HepG2 (cell line): Measurements from ENCODE around the gene CHST14. TPM values are rescaled to one million over a fixed set of nuclear protein-coding genes. Genes with fewer than 3 reads are reported as not detected.

Source experiments
- ATAC-seq: fragments of 200-7000 bp; cut with Tn5 transposase; 3 replicates; pipeline ENCODE4 v1.9.1; 2020; ENCODE audit warnings: mild to moderate bottlenecking, moderate library complexity
- BruUV-seq: library from RNA; stranded (reverse); fragments of 400-500 nt; replicated peaks from 2 replicates; lab custom pipeline; 2021; lab: Mats Ljungman, UMichigan
- CTCF ChIA-PET: fragments of 300-600 bp; formaldehyde crosslinking; extraction: SDS; loops from one replicate; lab custom pipeline; 2021; ENCODE audit warnings: low total read pairs, inconsistent platforms, low intra/inter-chr PET ratio; lab: Yijun Ruan, JAX
- POLR2A ChIA-PET: fragments of 350-600 bp; sonication (Branson Sonifier 250); formaldehyde crosslinking; loops from one replicate; lab custom pipeline; 2020; ENCODE audit warnings: antibody characterized with exemption, inconsistent platforms; lab: Yijun Ruan, JAX
- DNase-seq: peaks from one replicate; pipeline ENCODE4 v3.0.0-alpha.2; 2015; ENCODE audit warnings: low spot score
- FAIRE-seq: peaks from 3 replicates; lab custom pipeline; 2011; peaks lifted over from hg19 to GRCh38; lab: Jason Lieb, UNC
- H2AFZ ChIP-seq: one replicate; pipeline ENCODE4 v1.6.1; 2011; ENCODE audit warnings: low read length, inconsistent platforms
- H3K27ac ChIP-seq: fragments of 300-600 bp; 3 replicates; pipeline ENCODE4 v1.8.0; 2011; ENCODE audit warnings: mixed run types, mild to moderate bottlenecking, mixed read lengths, low read length, inconsistent platforms; ENCODE audit not compliant: insufficient read depth; ENCODE audit errors: extremely low read length
- H3K27me3 ChIP-seq, 2 experiments: fragments of 200-600 bp in 1 of 2; 2 replicates in 1 of 2; 3 replicates in 1 of 2; pipeline versions ENCODE4 v1.6.0 to v1.8.0; 2011; ENCODE audit warnings: low read length in 2 of 2, mild to moderate bottlenecking in 2 of 2, moderate library complexity in 2 of 2, inconsistent platforms in 1 of 2; ENCODE audit not compliant: insufficient read depth in 2 of 2, control insufficient read depth in 1 of 2
- H3K36me3 ChIP-seq, 2 experiments: fragments of 200-600 bp in 1 of 2; replicated peaks in 1 of 2; 2 replicates in 1 of 2; 3 replicates in 1 of 2; pipeline versions ENCODE4 v1.5.1 to v1.8.0; 2011; ENCODE audit warnings: low read length in 2 of 2, inconsistent platforms in 1 of 2; ENCODE audit not compliant: insufficient read depth in 2 of 2, control insufficient read depth in 1 of 2
- H3K4me1 ChIP-seq: 2 replicates; pipeline ENCODE4 v1.5.1; 2012; ENCODE audit warnings: low read length, inconsistent platforms; ENCODE audit not compliant: insufficient read depth
- H3K4me2 ChIP-seq: 2 replicates; pipeline ENCODE4 v1.6.0; 2011; ENCODE audit warnings: low read depth, low read length, inconsistent platforms
- H3K4me3 ChIP-seq, 3 experiments: fragments of 200-600 bp in 1 of 3; sonication (generic), shearing (Covaris generic) in 1 of 3; replicated peaks in 1 of 3; 2 replicates each; pipeline ENCODE4 v1.5.1; 2011 to 2016; ENCODE audit warnings: low read length in 3 of 3, inconsistent platforms in 2 of 3, low read depth in 2 of 3, mild to moderate bottlenecking in 2 of 3, control low read depth in 1 of 3, mixed read lengths in 1 of 3; ENCODE audit not compliant: insufficient read depth in 1 of 3
- H3K79me2 ChIP-seq: one replicate; pipeline ENCODE4 v1.6.1; 2011; ENCODE audit warnings: low read length, inconsistent platforms; ENCODE audit not compliant: insufficient read depth
- H3K9ac ChIP-seq: 2 replicates; pipeline ENCODE4 v1.6.0; 2011; ENCODE audit warnings: mild to moderate bottlenecking, low read depth, low read length, inconsistent platforms; ENCODE audit not compliant: insufficient read depth
- H3K9me3 ChIP-seq: 2 replicates; pipeline ENCODE4 v1.5.1; 2012; ENCODE audit warnings: mild to moderate bottlenecking, low read length
- H4K20me1 ChIP-seq: 2 replicates; pipeline ENCODE4 v1.6.0; 2011; ENCODE audit warnings: inconsistent platforms, mild to moderate bottlenecking, low read length, moderate library complexity; ENCODE audit not compliant: insufficient read depth
- BORCS8-MEF2B ChIP-seq: sonication (generic); formaldehyde crosslinking; IDR thresholded peaks from 2 replicates; pipeline ENCODE4 v1.8.0; 2022; ENCODE audit warnings: mild to moderate bottlenecking, missing genetic modification reagents
- DMAP1 ChIP-seq: IDR thresholded peaks from 2 replicates; pipeline ENCODE4 v1.6.1; 2016
- FLYWCH1 ChIP-seq: sonication (generic); formaldehyde crosslinking; IDR thresholded peaks from 2 replicates; pipeline ENCODE4 v1.8.1; 2023; ENCODE audit warnings: mild to moderate bottlenecking, missing genetic modification reagents
- HDAC6 ChIP-seq: fragments of 200-600 bp; sonication (generic); IDR thresholded peaks from 2 replicates; pipeline ENCODE4 v1.7.0; 2017; ENCODE audit warnings: mild to moderate bottlenecking, antibody characterized with exemption, low read length, low read depth
- KDM2A ChIP-seq: sonication (generic); formaldehyde crosslinking; IDR thresholded peaks from 2 replicates; pipeline ENCODE4 v1.4.0; 2020; ENCODE audit warnings: low read depth, missing genetic modification reagents, borderline replicate concordance
- SALL1 ChIP-seq: sonication (generic); formaldehyde crosslinking; IDR thresholded peaks from 2 replicates; pipeline ENCODE4 v1.8.0; 2022; ENCODE audit warnings: mild to moderate bottlenecking, missing genetic modification reagents
- SIX4 ChIP-seq: sonication (generic); formaldehyde crosslinking; IDR thresholded peaks from 2 replicates; pipeline ENCODE4 v1.4.0; 2020; ENCODE audit warnings: missing genetic modification reagents
- SRY ChIP-seq: sonication (generic); formaldehyde crosslinking; IDR thresholded peaks from 2 replicates; pipeline ENCODE4 v1.8.0; 2022; ENCODE audit warnings: mild to moderate bottlenecking, missing genetic modification reagents
- YY1 ChIP-seq: IDR thresholded peaks from 2 replicates; pipeline ENCODE4 v1.6.1; 2011; ENCODE audit warnings: low read length, low read depth, moderate library complexity, mild to moderate bottlenecking; ENCODE audit not compliant: insufficient read depth, insufficient replicate concordance
- ZFX ChIP-seq: sonication (generic); formaldehyde crosslinking; IDR thresholded peaks from 2 replicates; pipeline ENCODE4 v1.4.0; 2020; ENCODE audit warnings: mild to moderate bottlenecking, low read depth, missing genetic modification reagents, moderate library complexity
- ZMYM2 ChIP-seq: sonication (generic); formaldehyde crosslinking; IDR thresholded peaks from 2 replicates; pipeline ENCODE4 v1.8.0; 2022; ENCODE audit warnings: mild to moderate bottlenecking, missing genetic modification reagents
- ZNF207 ChIP-seq: fragments of 450-650 bp; IDR thresholded peaks from 2 replicates; pipeline ENCODE4 v1.6.1; 2016; ENCODE audit warnings: antibody characterized with exemption, borderline replicate concordance
- ZNF225 ChIP-seq: sonication (generic); formaldehyde crosslinking; IDR thresholded peaks from 2 replicates; pipeline ENCODE4 v1.4.0; 2020; ENCODE audit warnings: mild to moderate bottlenecking, missing genetic modification reagents
- ZNF383 ChIP-seq: sonication (generic); formaldehyde crosslinking; IDR thresholded peaks from 2 replicates; pipeline ENCODE4 v1.4.0; 2020; ENCODE audit warnings: missing genetic modification reagents, mild to moderate bottlenecking, borderline replicate concordance
- ZNF558 ChIP-seq: sonication (generic); formaldehyde crosslinking; IDR thresholded peaks from 2 replicates; pipeline ENCODE4 v1.9.0; 2022; ENCODE audit warnings: mild to moderate bottlenecking, missing genetic modification reagents, borderline replicate concordance
- WGBS: methylation state at CpG from one replicate; pipeline ENCODE4 v1.1.6; 2017; ENCODE audit warnings: low lambda C conversion rate; 5-methylcytosine and 5-hydroxymethylcytosine counted together
- in situ Hi-C: cut with HindIII; loops from 2 replicates; pipeline ENCODE4 v1.10.0; 2017; ENCODE audit warnings: low pct_unique_long_range_greater_than_20kb; ENCODE audit not compliant: extremely low pct_ligation_motif_present
- intact Hi-C: fragments of 100-400 bp; cut with micrococcal nuclease; formaldehyde crosslinking; loops from one replicate; pipeline ENCODE4 v1.10.0; 2022; ENCODE audit not compliant: unreplicated experiment
- polyA plus RNA-seq, 8 experiments: library from polyadenylated mRNA; depleted of rRNA in 3 of 8; stranded (reverse) in 7 of 8; unstranded in 1 of 8; fragments of >200 nt; fragmentation: Illumina TruSeq in 4 of 8; extraction: Trizol in 4 of 8; gene quantifications; 2 replicates each; pipeline versions ENCODE4 v1.2.1 to v1.2.3, GENCODE V29; 2011 to 2016; ENCODE audit warnings: low read depth in 4 of 8, missing spikeins in 1 of 8, mixed read lengths in 1 of 8; ENCODE audit not compliant: insufficient read depth in 1 of 8
- total RNA-seq, 5 experiments: library from RNA; depleted of rRNA; stranded (reverse); fragments of >200 nt; fragmentation: Illumina TruSeq; extraction: Trizol; gene quantifications; 2 replicates each; pipeline ENCODE4 v1.2.3, GENCODE V29; 2016; ENCODE audit warnings: low read depth in 1 of 5
- TF ChIP-seq, protein P1 (sequence below): sonication (generic); formaldehyde crosslinking; IDR thresholded peaks from 2 replicates; pipeline ENCODE4 v1.9.0; 2022; ENCODE audit warnings: missing genetic modification reagents, mild to moderate bottlenecking, borderline replicate concordance
- TF ChIP-seq, protein P2 (sequence below): sonication (generic); formaldehyde crosslinking; IDR thresholded peaks from 2 replicates; pipeline ENCODE4 v1.4.0; 2020; ENCODE audit warnings: mild to moderate bottlenecking, missing genetic modification reagents
- TF ChIP-seq, protein P3 (sequence below): sonication (generic); formaldehyde crosslinking; IDR thresholded peaks from 2 replicates; pipeline ENCODE4 v1.4.0; 2020; ENCODE audit warnings: missing genetic modification reagents, low read depth, mild to moderate bottlenecking, borderline replicate concordance
- TF ChIP-seq, protein P4 (sequence below): sonication (generic); formaldehyde crosslinking; IDR thresholded peaks from 2 replicates; pipeline ENCODE4 v1.4.0; 2020; ENCODE audit warnings: missing genetic modification reagents

CHST14 gene
- total and polyA plus RNA-seq, 2 of the 13 experiments (the other 11 are each of a cell fraction or from before 2014, with no cell fraction given), result 8.9 to 12.4 TPM

DNA sequence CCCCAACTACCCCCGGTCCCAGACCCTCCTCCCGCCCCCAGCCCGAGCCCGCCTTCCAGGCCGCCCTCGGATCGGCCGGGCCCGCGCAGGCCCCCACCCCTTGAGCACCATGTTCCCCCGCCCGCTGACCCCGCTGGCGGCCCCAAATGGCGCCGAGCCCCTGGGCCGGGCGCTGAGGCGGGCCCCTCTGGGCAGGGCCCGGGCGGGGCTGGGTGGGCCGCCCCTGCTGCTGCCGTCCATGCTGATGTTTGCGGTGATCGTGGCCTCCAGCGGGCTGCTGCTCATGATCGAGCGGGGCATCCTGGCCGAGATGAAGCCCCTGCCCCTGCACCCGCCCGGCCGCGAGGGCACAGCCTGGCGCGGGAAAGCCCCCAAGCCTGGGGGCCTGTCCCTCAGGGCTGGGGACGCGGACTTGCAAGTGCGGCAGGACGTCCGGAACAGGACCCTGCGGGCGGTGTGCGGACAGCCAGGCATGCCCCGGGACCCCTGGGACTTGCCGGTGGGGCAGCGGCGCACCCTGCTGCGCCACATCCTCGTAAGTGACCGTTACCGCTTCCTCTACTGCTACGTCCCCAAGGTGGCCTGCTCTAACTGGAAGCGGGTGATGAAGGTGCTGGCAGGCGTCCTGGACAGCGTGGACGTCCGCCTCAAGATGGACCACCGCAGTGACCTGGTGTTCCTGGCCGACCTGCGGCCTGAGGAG lies 472 bp downstream of the CHST14 start:
- no peak overlapping the region for H2AFZ ChIP-seq
- H3K4me3 ChIP-seq, result peak overlapping the region; percentile 81 to 89 (median 89)
- peaks cover 29% of the 10 kb centered on the region for H3K4me1 ChIP-seq
- POLR2A ChIA-PET, result interaction anchor here (1.0 to 1.8 kb wide), 3 partner anchors 23 to 31 kb away, joined by 3 to 8 read pairs (median 4); partner anchors contain the start of gene BAHD1
- FAIRE-seq, result no peak
- no peak for DNase-seq
- peaks cover 0 to 7% of the 10 kb centered on the region in 2 experiments; a peak in 1 of 5 replicates for H3K27me3 ChIP-seq
- H3K79me2 ChIP-seq, result no peaks in the 10 kb centered on the region
- CTCF ChIA-PET, result no interaction called here
- WGBS, result no CpG with 5 or more reads among the region's 60 CpGs
- no peaks in the 10 kb centered on the region for H4K20me1 ChIP-seq
- H3K27ac ChIP-seq, result peak overlapping the region; percentile 48
- peak; percentile 48 for ATAC-seq
- peak overlapping the region; percentile 83 for H3K4me2 ChIP-seq
- intact Hi-C loops (loop anchor here (5.0 kb wide), 1 partner anchor 36 kb away; no protein-coding TSS in a partner anchor), in situ Hi-C loops (no loop called here)
- no peaks in the 10 kb centered on the region for H3K9me3 ChIP-seq
- H3K36me3 ChIP-seq, result peaks cover 0 to 2% of the 10 kb centered on the region in 2 experiments; a peak in 1 of 5 replicates
- H3K9ac ChIP-seq, result peak overlapping the region; percentile 71
- no TSS peak for BruUV-seq
- TF ChIP-seq HDAC6, result no peak
- no peak for TF ChIP-seq ZNF383 (CRISPR knock-in tag)
- TF ChIP-seq SALL1 (CRISPR knock-in tag), result peak; percentile 37; the same call in 1 of the 2 replicates
- TF ChIP-seq YY1, result peak; percentile 59
- no peak for TF ChIP-seq SIX4 (CRISPR knock-in tag)
- peak; percentile 56 for TF ChIP-seq ZFX (CRISPR knock-in tag)
- TF ChIP-seq FLYWCH1 (CRISPR knock-in tag), result no peak
- TF ChIP-seq ZMYM2 (CRISPR knock-in tag), result 0 out of 2 replicates have a peak, but pooled peaks have one; percentile 20
- 0 out of 2 replicates have a peak, but pooled peaks have one; percentile 50 for TF ChIP-seq BORCS8-MEF2B (CRISPR knock-in tag)
- TF ChIP-seq ZNF558, result 0 out of 2 replicates have a peak, but pooled peaks have one; percentile 36
- TF ChIP-seq, protein P1, sequence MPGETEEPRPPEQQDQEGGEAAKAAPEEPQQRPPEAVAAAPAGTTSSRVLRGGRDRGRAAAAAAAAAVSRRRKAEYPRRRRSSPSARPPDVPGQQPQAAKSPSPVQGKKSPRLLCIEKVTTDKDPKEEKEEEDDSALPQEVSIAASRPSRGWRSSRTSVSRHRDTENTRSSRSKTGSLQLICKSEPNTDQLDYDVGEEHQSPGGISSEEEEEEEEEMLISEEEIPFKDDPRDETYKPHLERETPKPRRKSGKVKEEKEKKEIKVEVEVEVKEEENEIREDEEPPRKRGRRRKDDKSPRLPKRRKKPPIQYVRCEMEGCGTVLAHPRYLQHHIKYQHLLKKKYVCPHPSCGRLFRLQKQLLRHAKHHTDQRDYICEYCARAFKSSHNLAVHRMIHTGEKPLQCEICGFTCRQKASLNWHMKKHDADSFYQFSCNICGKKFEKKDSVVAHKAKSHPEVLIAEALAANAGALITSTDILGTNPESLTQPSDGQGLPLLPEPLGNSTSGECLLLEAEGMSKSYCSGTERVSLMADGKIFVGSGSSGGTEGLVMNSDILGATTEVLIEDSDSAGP (CRISPR knock-in tag), result 0 out of 2 replicates have a peak, but pooled peaks have one; percentile 43
- TF ChIP-seq, protein P2, sequence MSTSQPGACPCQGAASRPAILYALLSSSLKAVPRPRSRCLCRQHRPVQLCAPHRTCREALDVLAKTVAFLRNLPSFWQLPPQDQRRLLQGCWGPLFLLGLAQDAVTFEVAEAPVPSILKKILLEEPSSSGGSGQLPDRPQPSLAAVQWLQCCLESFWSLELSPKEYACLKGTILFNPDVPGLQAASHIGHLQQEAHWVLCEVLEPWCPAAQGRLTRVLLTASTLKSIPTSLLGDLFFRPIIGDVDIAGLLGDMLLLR (CRISPR knock-in tag), result peak; percentile 64; the same call in 1 of the 2 replicates
- peak; percentile 49; the same call in 1 of the 2 replicates for TF ChIP-seq SRY
- TF ChIP-seq ZNF225 (CRISPR knock-in tag), result no peak; the same call in 1 of the 2 replicates
- peak; percentile 16; the same call in 1 of the 2 replicates for TF ChIP-seq DMAP1 (CRISPR knock-in tag)
- TF ChIP-seq KDM2A (CRISPR knock-in tag), result peak; percentile 62; the same call in 1 of the 2 replicates
- TF ChIP-seq ZNF207, result no peak
- TF ChIP-seq, protein P3, sequence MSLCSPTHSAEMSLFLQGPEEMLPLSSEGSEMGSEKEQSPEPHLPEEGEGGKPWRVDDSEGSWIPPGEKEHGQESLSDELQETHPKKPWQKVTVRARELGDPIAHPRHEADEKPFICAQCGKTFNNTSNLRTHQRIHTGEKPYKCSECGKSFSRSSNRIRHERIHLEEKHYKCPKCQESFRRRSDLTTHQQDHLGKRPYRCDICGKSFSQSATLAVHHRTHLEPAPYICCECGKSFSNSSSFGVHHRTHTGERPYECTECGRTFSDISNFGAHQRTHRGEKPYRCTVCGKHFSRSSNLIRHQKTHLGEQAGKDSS, result 0 out of 2 replicates have a peak, but pooled peaks have one; percentile 38
- TF ChIP-seq, protein P4, sequence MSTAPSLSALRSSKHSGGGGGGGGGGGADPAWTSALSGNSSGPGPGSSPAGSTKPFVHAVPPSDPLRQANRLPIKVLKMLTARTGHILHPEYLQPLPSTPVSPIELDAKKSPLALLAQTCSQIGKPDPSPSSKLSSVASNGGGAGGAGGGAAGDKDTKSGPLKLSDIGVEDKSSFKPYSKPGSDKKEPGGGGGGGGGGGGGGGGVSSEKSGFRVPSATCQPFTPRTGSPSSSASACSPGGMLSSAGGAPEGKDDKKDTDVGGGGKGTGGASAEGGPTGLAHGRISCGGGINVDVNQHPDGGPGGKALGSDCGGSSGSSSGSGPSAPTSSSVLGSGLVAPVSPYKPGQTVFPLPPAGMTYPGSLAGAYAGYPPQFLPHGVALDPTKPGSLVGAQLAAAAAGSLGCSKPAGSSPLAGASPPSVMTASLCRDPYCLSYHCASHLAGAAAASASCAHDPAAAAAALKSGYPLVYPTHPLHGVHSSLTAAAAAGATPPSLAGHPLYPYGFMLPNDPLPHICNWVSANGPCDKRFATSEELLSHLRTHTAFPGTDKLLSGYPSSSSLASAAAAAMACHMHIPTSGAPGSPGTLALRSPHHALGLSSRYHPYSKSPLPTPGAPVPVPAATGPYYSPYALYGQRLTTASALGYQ, result no peak
